Stomach (tissue), 4 donors: ENCODE results near the gene DGAT2.

Source experiments
- CTCF ChIP-seq, 7 experiments: fragments of 450-650 bp in 4 of 7; fragments of 200-600 bp in 3 of 7; sonication (generic) in 3 of 7; IDR thresholded peaks; one replicate each; pipeline ENCODE4 v1.5.1; 2016 to 2019; ENCODE audit warnings: antibody characterized with exemption in 7 of 7, control low read depth in 2 of 7, mild to moderate bottlenecking in 1 of 7
- POLR2A ChIP-seq, 4 donors: fragments of 450-650 bp; IDR thresholded peaks; one replicate each; pipeline ENCODE4 v1.6.1; 2016; ENCODE audit warnings: antibody characterized with exemption in 4 of 4, control low read depth in 2 of 4, mild to moderate bottlenecking in 1 of 4, moderate library complexity in 1 of 4

GRCh38 chr11:75759832-75760231 lies 8.7 kb upstream of the DGAT2 start:
- TF ChIP-seq POLR2A (IDR thresholded peaks at IDR 0.05): no peak
- no peak for TF ChIP-seq CTCF (IDR thresholded peaks at IDR 0.05)
